ENCODE data around the gene PTGER3. TPM values are rescaled to one million over a fixed set of nuclear protein-coding genes. Genes with fewer than 3 reads are reported as not detected.

PTGER3 gene
- total RNA-seq, 4 donors from 2014 or later, result 5.8 to 20.7 (median 14.5) TPM

GRCh38 chr1:70978623-70979022 lies 69.0 kb downstream of the PTGER3 start:
- Histone ChIP-seq H3K27me3 (no peaks in the 10 kb centered on the region), H3K4me3 (no peak overlapping the region), H3K27ac (no peak overlapping the region), H3K9me3 (no peaks in the 10 kb centered on the region), H3K4me1 (no peaks in the 10 kb centered on the region), H3K36me3 (no peaks in the 10 kb centered on the region)
- TF ChIP-seq POLR2AphosphoS5 (IDR thresholded peaks at IDR 0.05) (no peak), CTCF (IDR thresholded peaks at IDR 0.05) (no peak), POLR2A (IDR thresholded peaks at IDR 0.05) (no peak), EP300 (IDR thresholded peaks at IDR 0.05) (no peak)
- 63% methylated on average over 1 of the region's 1 CpG; no CpG with 5 or more reads in 1 of the 2 donors for WGBS, 2 donors (ENCODE audit: low coverage in 1 of 2)
- no peak for ATAC-seq

- no peak overlapping the region for H3K27ac ChIP-seq
- H3K9me3 ChIP-seq, result no peaks in the 10 kb centered on the region
- no peaks in the 10 kb centered on the region for H3K27me3 ChIP-seq
- ATAC-seq, result no peak
- WGBS, 2 donors (ENCODE audit: low coverage in 1 of 2), result 50 to 56% methylated on average over 3 of the region's 3 CpGs
- H3K4me3 ChIP-seq, result no peak overlapping the region
- no peaks in the 10 kb centered on the region for H3K36me3 ChIP-seq
- no peak for TF ChIP-seq EP300 (IDR thresholded peaks at IDR 0.05)
- TF ChIP-seq CTCF (IDR thresholded peaks at IDR 0.05), result no peak
- no peak for TF ChIP-seq POLR2AphosphoS5 (IDR thresholded peaks at IDR 0.05)
- no peak for TF ChIP-seq POLR2A (IDR thresholded peaks at IDR 0.05)
- no peaks in the 10 kb centered on the region for H3K4me1 ChIP-seq
These were observed 70.0 kb downstream of the PTGER3 start for GRCh38 chr1:70977575-70977974.

GRCh38 chr1:70977041-70977440 lies 70.6 kb downstream of the PTGER3 start:
- Histone ChIP-seq H3K4me1 (no peaks in the 10 kb centered on the region), H3K9me3 (no peaks in the 10 kb centered on the region), H3K27ac (no peak overlapping the region), H3K27me3 (no peaks in the 10 kb centered on the region), H3K4me3 (no peak overlapping the region), H3K36me3 (no peaks in the 10 kb centered on the region)
- TF ChIP-seq EP300 (IDR thresholded peaks at IDR 0.05), result no peak
- no peak for TF ChIP-seq CTCF (IDR thresholded peaks at IDR 0.05)
- TF ChIP-seq POLR2AphosphoS5 (IDR thresholded peaks at IDR 0.05), result no peak
- no peak for TF ChIP-seq POLR2A (IDR thresholded peaks at IDR 0.05)
- no peak for ATAC-seq
- 63 to 69% methylated on average over 4 of the region's 4 CpGs for WGBS, 2 donors (ENCODE audit: low coverage in 1 of 2)

GRCh38 chr1:70973754-70974153 lies 73.9 kb downstream of the PTGER3 start:
- no peaks in the 10 kb centered on the region for H3K36me3 ChIP-seq
- H3K4me1 ChIP-seq, result no peaks in the 10 kb centered on the region
- no peak overlapping the region for H3K27ac ChIP-seq
- 57 to 88% methylated on average over 2 to 3 of the region's 3 CpGs for WGBS, 2 donors (ENCODE audit: low coverage in 1 of 2)
- H3K27me3 ChIP-seq, result no peaks in the 10 kb centered on the region
- TF ChIP-seq POLR2AphosphoS5 (IDR thresholded peaks at IDR 0.05) (no peak), POLR2A (IDR thresholded peaks at IDR 0.05) (no peak), CTCF (IDR thresholded peaks at IDR 0.05) (no peak), EP300 (IDR thresholded peaks at IDR 0.05) (no peak)
- ATAC-seq, result no peak
- H3K9me3 ChIP-seq, result no peaks in the 10 kb centered on the region
- H3K4me3 ChIP-seq, result no peak overlapping the region

- ATAC-seq, result no peak
- no peak overlapping the region for H3K4me3 ChIP-seq
- no peak overlapping the region for H3K27ac ChIP-seq
- H3K9me3 ChIP-seq, result no peaks in the 10 kb centered on the region
- TF ChIP-seq CTCF (IDR thresholded peaks at IDR 0.05) (no peak), POLR2A (IDR thresholded peaks at IDR 0.05) (no peak), EP300 (IDR thresholded peaks at IDR 0.05) (no peak), POLR2AphosphoS5 (IDR thresholded peaks at IDR 0.05) (no peak)
- no peaks in the 10 kb centered on the region for H3K36me3 ChIP-seq
- 82 to 89% methylated on average over 4 of the region's 4 CpGs for WGBS, 2 donors (ENCODE audit: low coverage in 1 of 2)
- no peaks in the 10 kb centered on the region for H3K27me3 ChIP-seq
- no peaks in the 10 kb centered on the region for H3K4me1 ChIP-seq
These were observed 77.2 kb downstream of the PTGER3 start for GRCh38 chr1:70970407-70970806.

Data from gastroesophageal sphincter (tissue), 4 donors.